Glutamatergic neuron (in vitro differentiated cells): ENCODE results near the gene KRT86. TPM values are rescaled to one million over a fixed set of nuclear protein-coding genes. Genes with fewer than 3 reads are reported as not detected.
"Not testable (repeated sequence)": the region's sequence is repeated elsewhere in the genome, so short reads cannot be mapped to it uniquely, and the experiment has no call there.

ENCODE experiments used
- DNase-seq: peaks from one replicate; pipeline ENCODE4 v3.0.0; 2022
- H3K27ac Mint-ChIP-seq: one replicate; pipeline ENCODE4 v1.8.0; 2020; ENCODE audit warnings: mild to moderate bottlenecking, mixed read lengths, inconsistent platforms; ENCODE audit not compliant: unreplicated experiment
- H3K27me3 Mint-ChIP-seq: one replicate; pipeline ENCODE4 v1.8.0; 2020; ENCODE audit warnings: mild to moderate bottlenecking, moderate library complexity, mixed read lengths, inconsistent platforms; ENCODE audit not compliant: unreplicated experiment
- H3K36me3 Mint-ChIP-seq: one replicate; pipeline ENCODE4 v1.8.0; 2020; ENCODE audit warnings: mild to moderate bottlenecking, mixed read lengths, inconsistent platforms; ENCODE audit not compliant: unreplicated experiment
- H3K4me1 Mint-ChIP-seq: one replicate; pipeline ENCODE4 v1.8.0; 2020; ENCODE audit warnings: mild to moderate bottlenecking, low read depth, mixed read lengths, inconsistent platforms; ENCODE audit not compliant: unreplicated experiment
- H3K4me3 Mint-ChIP-seq: one replicate; pipeline ENCODE4 v1.8.0; 2020; ENCODE audit warnings: mild to moderate bottlenecking, mixed read lengths, inconsistent platforms; ENCODE audit not compliant: unreplicated experiment
- H3K9me3 Mint-ChIP-seq: one replicate; pipeline ENCODE4 v1.8.0; 2020; ENCODE audit warnings: mild to moderate bottlenecking, moderate library complexity, mixed read lengths, inconsistent platforms; ENCODE audit not compliant: unreplicated experiment
- total RNA-seq: library from RNA; stranded (reverse); fragmentation: NEBNext Ultra II Directional; extraction: Animal tissue kit (Norgen Biotek cat#: 25700); gene quantifications from one replicate; pipeline ENCODE4 v1.2.1, GENCODE V29; 2021; ENCODE audit not compliant: unreplicated experiment
- TF ChIP-seq, protein P1 (sequence below): fragments of 200-600 bp; sonication (generic); IDR thresholded peaks from one replicate; pipeline ENCODE4 v1.5.0; 2021; ENCODE audit not compliant: partially characterized antibody, unreplicated experiment

KRT86 gene
- total RNA-seq, 1 donor from 2014 or later: not detected

GRCh38 chr12:52344111-52344510 is 69.7 kb downstream of the KRT86 start:
- Mint-ChIP-seq H3K36me3 (no peaks in the 10 kb centered on the region), H3K4me3 (no peak overlapping the region), H3K9me3 (no peaks in the 10 kb centered on the region), H3K4me1 (no peaks in the 10 kb centered on the region), H3K27me3 (peaks cover 8% of the 10 kb centered on the region), H3K27ac (no peak overlapping the region)
- TF ChIP-seq, protein P1, sequence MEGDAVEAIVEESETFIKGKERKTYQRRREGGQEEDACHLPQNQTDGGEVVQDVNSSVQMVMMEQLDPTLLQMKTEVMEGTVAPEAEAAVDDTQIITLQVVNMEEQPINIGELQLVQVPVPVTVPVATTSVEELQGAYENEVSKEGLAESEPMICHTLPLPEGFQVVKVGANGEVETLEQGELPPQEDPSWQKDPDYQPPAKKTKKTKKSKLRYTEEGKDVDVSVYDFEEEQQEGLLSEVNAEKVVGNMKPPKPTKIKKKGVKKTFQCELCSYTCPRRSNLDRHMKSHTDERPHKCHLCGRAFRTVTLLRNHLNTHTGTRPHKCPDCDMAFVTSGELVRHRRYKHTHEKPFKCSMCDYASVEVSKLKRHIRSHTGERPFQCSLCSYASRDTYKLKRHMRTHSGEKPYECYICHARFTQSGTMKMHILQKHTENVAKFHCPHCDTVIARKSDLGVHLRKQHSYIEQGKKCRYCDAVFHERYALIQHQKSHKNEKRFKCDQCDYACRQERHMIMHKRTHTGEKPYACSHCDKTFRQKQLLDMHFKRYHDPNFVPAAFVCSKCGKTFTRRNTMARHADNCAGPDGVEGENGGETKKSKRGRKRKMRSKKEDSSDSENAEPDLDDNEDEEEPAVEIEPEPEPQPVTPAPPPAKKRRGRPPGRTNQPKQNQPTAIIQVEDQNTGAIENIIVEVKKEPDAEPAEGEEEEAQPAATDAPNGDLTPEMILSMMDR: no peak
- DNase-seq: no peak

GRCh38 chr12:52345041-52345440 is 70.6 kb downstream of the KRT86 start:
- H3K9me3 Mint-ChIP-seq, H3K27me3 Mint-ChIP-seq, DNase-seq, H3K4me1 Mint-ChIP-seq, H3K27ac Mint-ChIP-seq, H3K36me3 Mint-ChIP-seq, H3K4me3 Mint-ChIP-seq: not testable (repeated sequence)

DNA sequence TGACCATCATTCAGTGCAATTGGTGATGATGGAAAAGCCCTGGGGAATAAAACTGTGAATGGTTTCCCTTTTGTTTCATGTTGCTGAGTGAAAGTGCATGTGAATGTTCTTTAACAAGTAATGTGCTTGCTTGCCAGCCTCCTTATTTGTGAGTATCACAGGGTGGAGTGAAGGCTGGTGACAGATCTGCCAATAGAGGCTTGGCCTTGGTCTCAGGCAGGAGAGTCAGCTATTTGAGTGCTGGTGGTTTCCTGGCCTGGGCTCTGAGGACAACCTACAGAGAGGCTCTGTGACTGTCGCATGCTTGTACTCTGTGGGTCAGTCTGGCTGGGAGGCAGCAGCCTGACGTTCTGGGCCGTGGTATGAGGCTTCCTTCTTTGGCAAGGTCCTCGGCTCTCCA is 72.1 kb downstream of the KRT86 start:
- Mint-ChIP-seq H3K27ac (no peak overlapping the region), H3K36me3 (no peaks in the 10 kb centered on the region), H3K27me3 (peaks cover 3% of the 10 kb centered on the region), H3K4me1 (no peaks in the 10 kb centered on the region), H3K9me3 (no peaks in the 10 kb centered on the region), H3K4me3 (no peak overlapping the region)
- TF ChIP-seq, protein P1: no peak
- no peak for DNase-seq

DNA sequence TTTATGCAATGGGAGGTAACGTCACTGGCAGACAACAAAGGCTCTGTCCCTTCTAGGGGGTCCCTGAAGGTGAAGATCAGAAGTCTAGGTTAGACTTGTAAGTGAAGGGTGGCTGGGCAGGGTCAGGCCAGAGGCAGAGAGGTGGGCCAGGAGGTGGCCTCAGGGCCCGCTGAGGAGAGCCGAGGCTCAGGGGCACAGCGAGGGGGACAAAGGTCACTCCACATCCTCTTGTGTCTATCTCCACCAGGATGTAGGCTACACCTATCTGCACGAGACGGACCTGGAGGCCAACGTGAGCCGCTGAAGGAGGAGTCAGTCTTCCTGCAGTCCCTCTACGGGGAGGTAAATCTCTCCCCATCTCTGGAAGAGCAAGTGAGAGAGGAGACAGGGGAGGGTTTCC is 72.6 kb downstream of the KRT86 start:
- TF ChIP-seq, protein P1: no peak
- Mint-ChIP-seq H3K4me1 (no peaks in the 10 kb centered on the region), H3K27ac (no peak overlapping the region), H3K27me3 (peaks cover 6% of the 10 kb centered on the region), H3K36me3 (no peaks in the 10 kb centered on the region), H3K9me3 (no peaks in the 10 kb centered on the region), H3K4me3 (no peak overlapping the region)
- no peak for DNase-seq

DNA sequence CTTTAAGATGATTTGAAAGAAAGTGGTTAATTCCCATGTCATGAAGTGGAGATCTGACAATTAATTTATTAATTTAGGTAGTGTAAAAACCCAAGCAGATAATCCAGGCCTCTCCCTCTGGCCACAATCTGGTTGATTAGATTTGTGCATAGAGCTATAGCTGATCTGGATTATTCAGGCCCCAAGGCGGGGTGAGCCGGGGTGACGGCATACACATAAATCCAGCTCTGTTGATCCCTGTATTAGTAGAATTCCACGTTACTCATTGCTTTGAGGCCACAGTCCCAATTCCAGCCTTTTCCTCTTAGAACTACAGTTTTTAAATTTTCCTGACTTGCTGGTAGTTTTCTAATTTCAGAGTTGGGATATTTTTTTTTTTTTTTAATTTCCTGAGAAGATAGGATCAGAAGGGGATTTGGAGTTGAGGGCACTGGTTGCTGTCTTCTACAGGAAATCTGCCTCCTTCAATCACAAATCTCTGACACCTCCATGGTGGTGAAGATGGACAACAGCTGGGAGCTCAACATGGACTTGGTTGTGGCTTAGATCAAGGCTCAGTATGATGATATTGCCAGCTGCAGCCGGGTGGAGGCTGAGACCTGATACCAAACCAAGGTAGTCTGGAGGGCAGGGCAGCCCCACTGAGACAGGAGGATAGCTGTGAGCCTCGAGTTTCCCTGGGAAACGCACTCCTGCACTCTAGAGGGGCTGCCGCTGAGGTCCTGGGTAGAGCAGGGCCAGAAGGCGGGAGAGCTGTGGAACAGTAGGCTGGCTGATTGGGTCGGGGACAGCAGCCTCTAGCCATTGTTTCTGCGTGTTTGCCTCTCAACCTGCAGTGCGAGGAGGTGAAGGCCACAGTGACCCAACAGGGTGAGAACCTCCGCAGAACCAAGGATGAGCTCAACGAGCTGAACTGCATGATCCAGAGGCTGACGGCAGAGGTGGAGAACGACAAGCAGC is 73.4 kb downstream of the KRT86 start:
- Mint-ChIP-seq H3K4me1 (no peaks in the 10 kb centered on the region), H3K27ac (no peak overlapping the region), H3K9me3 (no peaks in the 10 kb centered on the region), H3K36me3 (no peaks in the 10 kb centered on the region), H3K27me3 (peaks cover 4% of the 10 kb centered on the region), H3K4me3 (no peak overlapping the region)
- TF ChIP-seq, protein P1: no peak
- DNase-seq: no peak
